Measurements from ENCODE around the gene KIAA0040.

The KIAA0040 gene

GRCh38 chr1:175169286-175170018 is 23.1 kb downstream of the KIAA0040 start:
- ChIA-PET POLR2A (no interaction called here), CTCF (interaction anchor here (0.8 to 6.6 kb wide), 9 partner anchors 10 to 163 kb away, joined by 3 to 51 read pairs (median 4); no protein-coding TSS in a partner anchor)

GRCh38 chr1:175168782-175169181 is 23.8 kb downstream of the KIAA0040 start:
- POLR2A ChIA-PET: no interaction called here
- DNase-seq (ENCODE audit: extremely low spot score): no peak
- TF ChIP-seq CTCF (IDR thresholded peaks at IDR 0.05; ENCODE audit: control extremely low read depth, extremely low read depth, low read depth, missing control alignments): no peak
- CTCF ChIA-PET: interaction anchor here (1.0 to 6.6 kb wide), 6 partner anchors 9 to 148 kb away, joined by 3 to 51 read pairs (median 4); no protein-coding TSS in a partner anchor

More at GRCh38 chr1:175169286-175170018, 23.1 kb downstream of the KIAA0040 start:
- no peak for TF ChIP-seq CTCF (IDR thresholded peaks at IDR 0.05; ENCODE audit: control extremely low read depth, extremely low read depth, low read depth, missing control alignments)
- no peak for DNase-seq (ENCODE audit: extremely low spot score)

- DNase-seq (ENCODE audit: extremely low spot score): no peak
- POLR2A ChIA-PET: no interaction called here
- CTCF ChIA-PET: interaction anchor here (1.7 to 2.9 kb wide), 2 partner anchors 8 to 16 kb away, joined by 4 to 19 read pairs; no protein-coding TSS in a partner anchor
- TF ChIP-seq CTCF (IDR thresholded peaks at IDR 0.05; ENCODE audit: control extremely low read depth, extremely low read depth, low read depth, missing control alignments): no peak
Observed at GRCh38 chr1:175167861-175168260, 24.7 kb downstream of the KIAA0040 start.

DNA sequence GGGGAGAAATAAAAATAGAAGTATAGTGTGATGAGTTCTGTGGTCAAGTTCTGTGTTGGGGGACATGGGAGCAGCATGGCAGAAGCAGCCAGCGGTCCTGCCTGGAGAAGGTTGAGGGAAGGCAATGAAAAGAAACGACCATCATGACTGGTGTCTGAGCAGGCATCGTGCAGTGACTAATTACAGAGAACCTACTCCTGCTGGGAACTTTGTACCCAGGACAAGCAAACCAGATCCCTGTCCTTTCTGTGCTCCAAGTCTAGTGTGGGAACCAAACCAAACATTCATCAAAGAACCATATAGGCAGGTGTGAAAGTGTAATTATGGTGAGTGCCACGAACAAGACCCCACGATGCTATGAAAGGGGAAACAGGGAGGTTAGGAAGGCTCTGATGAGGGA is 25.8 kb downstream of the KIAA0040 start:
- no peak for DNase-seq (ENCODE audit: extremely low spot score)
- POLR2A ChIA-PET: no interaction called here
- CTCF ChIA-PET: interaction anchor here (3.4 to 3.9 kb wide), 2 partner anchors 12 to 152 kb away, joined by 17 to 27 read pairs; no protein-coding TSS in a partner anchor
- TF ChIP-seq CTCF (IDR thresholded peaks at IDR 0.05; ENCODE audit: control extremely low read depth, extremely low read depth, low read depth, missing control alignments): no peak

GRCh38 chr1:175164751-175165150 is 27.8 kb downstream of the KIAA0040 start:
- CTCF ChIA-PET: interaction anchor here (0.8 to 3.9 kb wide), 5 partner anchors 10 to 154 kb away, joined by 3 to 27 read pairs (median 11); no protein-coding TSS in a partner anchor
- DNase-seq (ENCODE audit: extremely low spot score): no peak
- POLR2A ChIA-PET: no interaction called here
- TF ChIP-seq CTCF (IDR thresholded peaks at IDR 0.05; ENCODE audit: control extremely low read depth, extremely low read depth, low read depth, missing control alignments): no peak

GRCh38 chr1:175163702-175164101 is 28.9 kb downstream of the KIAA0040 start:
- CTCF ChIA-PET: interaction anchor here (3.1 to 5.6 kb wide), 4 partner anchors 9 to 155 kb away, joined by 11 to 37 read pairs (median 22); no protein-coding TSS in a partner anchor
- no peak for TF ChIP-seq CTCF (IDR thresholded peaks at IDR 0.05; ENCODE audit: control extremely low read depth, extremely low read depth, low read depth, missing control alignments)
- POLR2A ChIA-PET: no interaction called here
- DNase-seq (ENCODE audit: extremely low spot score): no peak

Data from GM10248 (cell line).